Activated naive CD4-positive, alpha-beta T cell treated with anti-CD3 and anti-CD28 coated beads, Interleukin-2, amount 10 ng/mL, durations not matched to agents 7 days and 5 days (primary cell): ENCODE measurements around the gene TP73.

ENCODE experiments used
- CTCF ChIA-PET: fragments of 350-600 bp; sonication (Branson Sonifier 250); formaldehyde crosslinking; loops from one replicate; lab custom pipeline; 2021; ENCODE audit warnings: antibody characterized with exemption; lab: Charles Lee
- DNase-seq: peaks from one replicate; pipeline ENCODE4 v3.0.0-alpha.2; 2020
- H3K27ac Mint-ChIP-seq: one replicate; pipeline ENCODE4 v1.8.0; 2021; ENCODE audit warnings: mild to moderate bottlenecking, moderate library complexity, mixed read lengths
- H3K27me3 Mint-ChIP-seq: one replicate; pipeline ENCODE4 v1.8.0; 2021; ENCODE audit warnings: mild to moderate bottlenecking, mixed read lengths
- H3K36me3 Mint-ChIP-seq: one replicate; pipeline ENCODE4 v1.8.0; 2021; ENCODE audit warnings: mixed read lengths
- H3K4me1 Mint-ChIP-seq: one replicate; pipeline ENCODE4 v1.8.0; 2021; ENCODE audit warnings: mixed read lengths
- H3K4me3 Mint-ChIP-seq: one replicate; pipeline ENCODE4 v1.8.0; 2021; ENCODE audit warnings: mild to moderate bottlenecking, moderate library complexity, mixed read lengths
- H3K9me3 Mint-ChIP-seq: one replicate; pipeline ENCODE4 v1.8.0; 2021; ENCODE audit warnings: mixed read lengths

TP73 gene

GRCh38 chr1:3672971-3673361 lies 20.6 kb downstream of the TP73 start:
- CTCF ChIA-PET = no interaction called here
- Mint-ChIP-seq H3K4me3 (no peak overlapping the region), H3K4me1 (peaks cover 10% of the 10 kb centered on the region), H3K27ac (no peak overlapping the region), H3K36me3 (no peaks in the 10 kb centered on the region), H3K27me3 (peaks cover 13% of the 10 kb centered on the region), H3K9me3 (no peaks in the 10 kb centered on the region)
- no peak for DNase-seq

GRCh38 chr1:3673381-3674099 lies 21.2 kb downstream of the TP73 start:
- peaks cover 7% of the 10 kb centered on the region for H3K27me3 Mint-ChIP-seq

GRCh38 chr1:3674100-3675094 lies 22.1 kb downstream of the TP73 start:
- Mint-ChIP-seq H3K36me3 (no peaks in the 10 kb centered on the region), H3K27me3 (peaks cover 11% of the 10 kb centered on the region), H3K4me3 (no peak overlapping the region), H3K9me3 (no peaks in the 10 kb centered on the region), H3K27ac (no peak overlapping the region), H3K4me1 (peaks cover 19% of the 10 kb centered on the region)
- CTCF ChIA-PET = no interaction called here
- DNase-seq = no peak

More at GRCh38 chr1:3673381-3674099, 21.2 kb downstream of the TP73 start:
- no peak for DNase-seq
- Mint-ChIP-seq H3K9me3 (no peaks in the 10 kb centered on the region), H3K4me3 (no peak overlapping the region), H3K36me3 (no peaks in the 10 kb centered on the region), H3K4me1 (peaks cover 13% of the 10 kb centered on the region), H3K27ac (no peak overlapping the region)
- CTCF ChIA-PET = no interaction called here

GRCh38 chr1:3675436-3675835 lies 23.1 kb downstream of the TP73 start:
- no peaks in the 10 kb centered on the region for H3K36me3 Mint-ChIP-seq
- H3K27me3 Mint-ChIP-seq = peaks cover 18% of the 10 kb centered on the region
- CTCF ChIA-PET = no interaction called here
- H3K9me3 Mint-ChIP-seq = no peaks in the 10 kb centered on the region
- no peak overlapping the region for H3K27ac Mint-ChIP-seq
- H3K4me3 Mint-ChIP-seq = no peak overlapping the region
- H3K4me1 Mint-ChIP-seq = peaks cover 26% of the 10 kb centered on the region
- no peak for DNase-seq

GRCh38 chr1:3676581-3677470 lies 24.5 kb downstream of the TP73 start:
- Mint-ChIP-seq H3K27me3 (peaks cover 18% of the 10 kb centered on the region), H3K4me1 (peaks cover 26% of the 10 kb centered on the region), H3K4me3 (no peak overlapping the region), H3K9me3 (no peaks in the 10 kb centered on the region), H3K27ac (no peak overlapping the region), H3K36me3 (no peaks in the 10 kb centered on the region)
- no peak for DNase-seq
- CTCF ChIA-PET = interaction anchor here (1.2 kb wide), 1 partner anchor 224 kb away, joined by 3 read pairs; no protein-coding TSS in a partner anchor

GRCh38 chr1:3677484-3677883 lies 25.2 kb downstream of the TP73 start:
- Mint-ChIP-seq H3K4me3 (no peak overlapping the region), H3K9me3 (no peaks in the 10 kb centered on the region), H3K4me1 (peaks cover 26% of the 10 kb centered on the region), H3K36me3 (no peaks in the 10 kb centered on the region), H3K27ac (peak overlapping the region; percentile 58), H3K27me3 (peaks cover 18% of the 10 kb centered on the region)
- CTCF ChIA-PET = interaction anchor here (1.2 kb wide), 1 partner anchor 225 kb away, joined by 3 read pairs; no protein-coding TSS in a partner anchor
- DNase-seq = no peak

- no peaks in the 10 kb centered on the region for H3K9me3 Mint-ChIP-seq
- H3K27me3 Mint-ChIP-seq = peaks cover 26% of the 10 kb centered on the region
- DNase-seq = no peak
- H3K4me3 Mint-ChIP-seq = no peak overlapping the region
- H3K27ac Mint-ChIP-seq = no peak overlapping the region
- peaks cover 26% of the 10 kb centered on the region for H3K4me1 Mint-ChIP-seq
- H3K36me3 Mint-ChIP-seq = no peaks in the 10 kb centered on the region
- CTCF ChIA-PET = no interaction called here
Observed at GRCh38 chr1:3678361-3679097, 26.2 kb downstream of the TP73 start.

GRCh38 chr1:3679098-3679555 lies 26.8 kb downstream of the TP73 start:
- no peak for DNase-seq
- Mint-ChIP-seq H3K4me3 (no peak overlapping the region), H3K27ac (peak overlapping the region; percentile 14), H3K27me3 (peaks cover 30% of the 10 kb centered on the region), H3K9me3 (no peaks in the 10 kb centered on the region), H3K36me3 (no peaks in the 10 kb centered on the region), H3K4me1 (peaks cover 26% of the 10 kb centered on the region)
- CTCF ChIA-PET = no interaction called here

GRCh38 chr1:3679799-3680453 lies 27.6 kb downstream of the TP73 start:
- no peak for DNase-seq
- Mint-ChIP-seq H3K27me3 (peaks cover 32% of the 10 kb centered on the region), H3K9me3 (no peaks in the 10 kb centered on the region), H3K36me3 (no peaks in the 10 kb centered on the region), H3K4me1 (peaks cover 26% of the 10 kb centered on the region), H3K27ac (no peak overlapping the region), H3K4me3 (no peak overlapping the region)
- CTCF ChIA-PET = no interaction called here

- H3K9me3 Mint-ChIP-seq = no peaks in the 10 kb centered on the region
- no peak for DNase-seq
- H3K4me3 Mint-ChIP-seq = no peak overlapping the region
- peaks cover 35% of the 10 kb centered on the region for H3K27me3 Mint-ChIP-seq
- no peak overlapping the region for H3K27ac Mint-ChIP-seq
- CTCF ChIA-PET = no interaction called here
- H3K4me1 Mint-ChIP-seq = peaks cover 26% of the 10 kb centered on the region
- H3K36me3 Mint-ChIP-seq = no peaks in the 10 kb centered on the region
Observed at GRCh38 chr1:3680488-3681230, 28.3 kb downstream of the TP73 start.

- H3K36me3 Mint-ChIP-seq = no peaks in the 10 kb centered on the region
- no peak for DNase-seq
- no peak overlapping the region for H3K27ac Mint-ChIP-seq
- H3K27me3 Mint-ChIP-seq = peaks cover 32% of the 10 kb centered on the region
- peaks cover 26% of the 10 kb centered on the region for H3K4me1 Mint-ChIP-seq
- no peak overlapping the region for H3K4me3 Mint-ChIP-seq
- CTCF ChIA-PET = no interaction called here
- H3K9me3 Mint-ChIP-seq = no peaks in the 10 kb centered on the region
Observed at GRCh38 chr1:3681231-3681897, 29.0 kb downstream of the TP73 start.
